ENCODE data around the gene IL37. TPM values are rescaled to one million over a fixed set of nuclear protein-coding genes. Genes with fewer than 3 reads are reported as not detected.

The IL37 gene
- total and polyA plus RNA-seq, 2 donors (not counting 3 experiments of a cell fraction or from before 2014, with no cell fraction given), result not detected

DNA sequence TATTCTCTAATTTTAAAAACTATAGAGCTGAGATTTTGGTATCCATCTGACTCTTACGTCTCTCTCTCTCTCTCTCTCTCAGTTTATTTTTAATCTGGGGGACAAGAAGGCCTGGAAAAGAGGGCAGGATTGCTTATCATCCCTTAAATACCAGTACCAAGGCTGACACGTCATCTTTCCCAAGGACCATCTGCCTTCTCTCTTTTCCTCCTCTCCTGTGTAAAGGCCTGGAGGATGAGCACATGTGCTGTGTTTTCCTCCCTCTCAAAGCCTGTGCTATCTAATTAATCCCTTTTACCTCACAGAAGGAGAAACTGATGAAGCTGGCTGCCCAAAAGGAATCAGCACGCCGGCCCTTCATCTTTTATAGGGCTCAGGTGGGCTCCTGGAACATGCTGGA, 7.3 kb downstream of the IL37 start:
- dilution Hi-C loops (cut with MboI; ENCODE audit: extremely low pct_ligation_motif_present, low sequenced_read_pairs), result no loop called here
- H4K20me1 ChIP-seq (replicated peaks; ENCODE audit: control insufficient read depth, extremely low read depth, insufficient read depth, low read length), result no peaks in the 10 kb centered on the region
- no peaks in the 10 kb centered on the region for H3K79me2 ChIP-seq (ENCODE audit: control insufficient read depth, insufficient read depth, low read length)
- no peak overlapping the region for H2AFZ ChIP-seq (ENCODE audit: low read depth, low read length)
- no peaks in the 10 kb centered on the region for H3K9me3 ChIP-seq (replicated peaks; ENCODE audit: control insufficient read depth, insufficient read depth, low read length)
- peaks cover 3 to 10% of the 10 kb centered on the region in 2 experiments for H3K27me3 ChIP-seq (ENCODE audit: control insufficient read depth in 2 of 2, insufficient read depth in 2 of 2, low read length in 2 of 2)
- no peak overlapping the region for H3K4me3 ChIP-seq (replicated peaks in 1 of 3; ENCODE audit: insufficient read depth in 1 of 3, low read depth in 1 of 3, low read length in 3 of 3)
- POLR2A ChIA-PET, result no interaction called here
- H3K4me2 ChIP-seq (ENCODE audit: insufficient read depth, low read length), result no peak overlapping the region
- BruUV-seq (replicated peaks), result no TSS peak
- H3K9ac ChIP-seq (replicated peaks; ENCODE audit: extremely low read depth, insufficient read depth, low read length), result no peak overlapping the region
- no peak overlapping the region for H3K27ac ChIP-seq (ENCODE audit: insufficient read depth, low read depth, low read length)
- DNase-seq (ENCODE audit: low read depth, low spot score) (no peak), FAIRE-seq (no peak)
- no peaks in the 10 kb centered on the region for H3K4me1 ChIP-seq (ENCODE audit: control insufficient read depth, extremely low read depth, insufficient read depth, low read length)
- TF ChIP-seq FOS (IDR thresholded peaks at IDR 0.05; ENCODE audit: borderline replicate concordance, insufficient read depth, low read length) (no peak), POLR2A (IDR thresholded peaks at IDR 0.05; ENCODE audit: low read depth, low read length) (no peak), GATA2 (IDR thresholded peaks at IDR 0.05; ENCODE audit: insufficient read depth, insufficient read length, low read depth, low read length) (no peak), MYC (IDR thresholded peaks at IDR 0.05; ENCODE audit: low read depth, low read length) (no peak), POLR2AphosphoS5 (IDR thresholded peaks at IDR 0.05; ENCODE audit: insufficient read depth, low read depth, low read length) (no peak), EZH2 (IDR thresholded peaks at IDR 0.05; ENCODE audit: borderline replicate concordance, low read depth, low read length, severe bottlenecking) (no peak), JUN (IDR thresholded peaks at IDR 0.05; ENCODE audit: borderline replicate concordance, insufficient read depth, insufficient read length, low read depth) (no peak)
- TF ChIP-seq, protein P1, sequence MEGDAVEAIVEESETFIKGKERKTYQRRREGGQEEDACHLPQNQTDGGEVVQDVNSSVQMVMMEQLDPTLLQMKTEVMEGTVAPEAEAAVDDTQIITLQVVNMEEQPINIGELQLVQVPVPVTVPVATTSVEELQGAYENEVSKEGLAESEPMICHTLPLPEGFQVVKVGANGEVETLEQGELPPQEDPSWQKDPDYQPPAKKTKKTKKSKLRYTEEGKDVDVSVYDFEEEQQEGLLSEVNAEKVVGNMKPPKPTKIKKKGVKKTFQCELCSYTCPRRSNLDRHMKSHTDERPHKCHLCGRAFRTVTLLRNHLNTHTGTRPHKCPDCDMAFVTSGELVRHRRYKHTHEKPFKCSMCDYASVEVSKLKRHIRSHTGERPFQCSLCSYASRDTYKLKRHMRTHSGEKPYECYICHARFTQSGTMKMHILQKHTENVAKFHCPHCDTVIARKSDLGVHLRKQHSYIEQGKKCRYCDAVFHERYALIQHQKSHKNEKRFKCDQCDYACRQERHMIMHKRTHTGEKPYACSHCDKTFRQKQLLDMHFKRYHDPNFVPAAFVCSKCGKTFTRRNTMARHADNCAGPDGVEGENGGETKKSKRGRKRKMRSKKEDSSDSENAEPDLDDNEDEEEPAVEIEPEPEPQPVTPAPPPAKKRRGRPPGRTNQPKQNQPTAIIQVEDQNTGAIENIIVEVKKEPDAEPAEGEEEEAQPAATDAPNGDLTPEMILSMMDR (IDR thresholded peaks at IDR 0.05; ENCODE audit: extremely low read depth in 1 of 2, insufficient read depth in 1 of 2, low read depth in 1 of 2, low read length in 2 of 2), result no peak
- TF ChIP-seq, protein P2, sequence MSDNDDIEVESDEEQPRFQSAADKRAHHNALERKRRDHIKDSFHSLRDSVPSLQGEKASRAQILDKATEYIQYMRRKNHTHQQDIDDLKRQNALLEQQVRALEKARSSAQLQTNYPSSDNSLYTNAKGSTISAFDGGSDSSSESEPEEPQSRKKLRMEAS (IDR thresholded peaks at IDR 0.05; ENCODE audit: insufficient read depth, insufficient read length), result no peak
- H3K36me3 ChIP-seq (ENCODE audit: control insufficient read depth in 2 of 2, extremely low read depth in 1 of 2, insufficient read depth in 2 of 2, low read length in 2 of 2), result no peaks in the 10 kb centered on the region
- intact Hi-C loops (cut with micrococcal nuclease), result no loop called here
- CTCF ChIA-PET, result interaction anchor here (0.8 to 2.2 kb wide), 3 partner anchors 24 to 41 kb away, joined by 3 to 7 read pairs (median 5); no protein-coding TSS in a partner anchor
- no peaks in the 10 kb centered on the region for H3K9me1 ChIP-seq (replicated peaks; ENCODE audit: control insufficient read depth, extremely low read depth, insufficient read depth, low read length)

All from endothelial cell of umbilical vein (primary cell).